ENCODE results near the gene SELENON. TPM values are rescaled to one million over a fixed set of nuclear protein-coding genes. Genes with fewer than 3 reads are reported as not detected.

The SELENON gene
- total and polyA plus RNA-seq, 2 of the 4 experiments (the other 2 are of a cell fraction): 9.1 to 114 TPM

DNA sequence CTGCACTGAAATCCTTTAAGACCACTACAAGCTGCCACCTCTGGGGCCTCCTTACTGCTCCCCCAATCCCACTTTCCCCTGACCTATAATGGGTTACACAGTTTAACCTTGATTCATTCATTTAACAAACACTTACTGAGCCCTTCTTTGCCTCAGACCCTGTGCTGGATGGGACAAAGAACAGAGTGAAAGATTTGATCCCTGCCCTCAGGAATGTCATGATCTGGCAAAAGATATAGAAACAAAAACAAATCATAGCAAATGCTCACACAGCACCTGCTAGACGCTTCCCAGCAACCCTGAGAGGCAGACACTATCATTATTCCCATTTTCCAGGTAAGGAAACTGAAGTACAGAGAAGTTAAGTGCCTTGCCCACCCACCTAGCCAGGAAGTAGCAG lies 66.3 kb downstream of the SELENON start:
- H3K9me3 ChIP-seq (ENCODE audit: control insufficient read depth, insufficient read depth, low read length): no peaks in the 10 kb centered on the region
- no peak overlapping the region for H2AK9ac ChIP-seq (replicated peaks; ENCODE audit: low read depth, low read length, poor library complexity)
- peaks cover 15 to 20% of the 10 kb centered on the region in 2 experiments; a peak in 3 of 4 replicates for H3K79me1 ChIP-seq (ENCODE audit: low read depth in 1 of 2, low read length in 2 of 2)
- no peak overlapping the region for H2AFZ ChIP-seq (replicated peaks; ENCODE audit: low read length, poor library complexity)
- dilution Hi-C loops (cut with HindIII; ENCODE audit: low sequenced_read_pairs, unreplicated experiment): no loop called here
- H4K5ac ChIP-seq (ENCODE audit: low read depth, low read length): no peak overlapping the region
- peaks cover 4% of the 10 kb centered on the region for H3K9me1 ChIP-seq (ENCODE audit: insufficient read depth, low read length)
- no peak overlapping the region for H2AK5ac ChIP-seq (ENCODE audit: low read depth, low read length)
- H2BK20ac ChIP-seq (ENCODE audit: low read depth, low read length): no peak overlapping the region
- no peak overlapping the region for H3K56ac ChIP-seq (ENCODE audit: extremely low read depth, insufficient read depth, low read length)
- no peak overlapping the region for H2BK15ac ChIP-seq (ENCODE audit: low read depth, low read length)
- TF ChIP-seq CHD1 (IDR thresholded peaks at IDR 0.05; ENCODE audit: low read depth, low read length) (no peak), MAZ (IDR thresholded peaks at IDR 0.05; ENCODE audit: borderline replicate concordance, low read depth, low read length) (no peak), POLR2A (IDR thresholded peaks at IDR 0.05; ENCODE audit: low read depth, low read length) (no peak), NFE2L2 (IDR thresholded peaks at IDR 0.05; ENCODE audit: low read depth, low read length) (no peak), MXI1 (IDR thresholded peaks at IDR 0.05; ENCODE audit: borderline replicate concordance, low read depth, low read length) (no peak), RAD21 (IDR thresholded peaks at IDR 0.05; ENCODE audit: low read length) (no peak)
- TF ChIP-seq, protein P1, sequence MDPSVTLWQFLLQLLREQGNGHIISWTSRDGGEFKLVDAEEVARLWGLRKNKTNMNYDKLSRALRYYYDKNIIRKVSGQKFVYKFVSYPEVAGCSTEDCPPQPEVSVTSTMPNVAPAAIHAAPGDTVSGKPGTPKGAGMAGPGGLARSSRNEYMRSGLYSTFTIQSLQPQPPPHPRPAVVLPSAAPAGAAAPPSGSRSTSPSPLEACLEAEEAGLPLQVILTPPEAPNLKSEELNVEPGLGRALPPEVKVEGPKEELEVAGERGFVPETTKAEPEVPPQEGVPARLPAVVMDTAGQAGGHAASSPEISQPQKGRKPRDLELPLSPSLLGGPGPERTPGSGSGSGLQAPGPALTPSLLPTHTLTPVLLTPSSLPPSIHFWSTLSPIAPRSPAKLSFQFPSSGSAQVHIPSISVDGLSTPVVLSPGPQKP (IDR thresholded peaks at IDR 0.05; ENCODE audit: borderline replicate concordance, low read depth, low read length): no peak
- no peak overlapping the region for H4K91ac ChIP-seq (ENCODE audit: insufficient read depth, low read depth, low read length)
- H2BK120ac ChIP-seq (ENCODE audit: low read depth, low read length): no peak overlapping the region
- H3K14ac ChIP-seq (replicated peaks; ENCODE audit: low read depth, low read length): no peak overlapping the region
- H3K4me3 ChIP-seq (ENCODE audit: insufficient read depth, low read depth, low read length): no peak overlapping the region
- H3K4me1 ChIP-seq (ENCODE audit: control insufficient read depth, insufficient read depth, low read length): no peaks in the 10 kb centered on the region; the same call in 1 of the 2 replicates
- no peaks in the 10 kb centered on the region for H3K27me3 ChIP-seq (ENCODE audit: control insufficient read depth, insufficient read depth, low read length)
- H3K18ac ChIP-seq (ENCODE audit: low read depth, low read length): no peak overlapping the region
- ATAC-seq (ENCODE audit: low read depth): no peak
- H2BK5ac ChIP-seq (ENCODE audit: low read depth, low read length, poor library complexity, severe bottlenecking): no peak overlapping the region
- peaks cover 38% of the 10 kb centered on the region for H3K36me3 ChIP-seq (ENCODE audit: control insufficient read depth, insufficient read depth, low read length)
- no peak overlapping the region for H3K23ac ChIP-seq (ENCODE audit: low read depth, low read length)
- H4K8ac ChIP-seq (ENCODE audit: low read depth in 2 of 2, low read length in 2 of 2): no peak overlapping the region
- in situ Hi-C loops (cut with MboI; ENCODE audit: low sequenced_read_pairs): no loop called here
- H3K4ac ChIP-seq (ENCODE audit: low read depth, low read length): no peak overlapping the region
- DNase-seq: no peak
- no peak overlapping the region for H3K27ac ChIP-seq (ENCODE audit: insufficient read depth, low read length)
- BruUV-seq (replicated peaks): no TSS peak
- POLR2A ChIA-PET (ENCODE audit: unreplicated experiment): no interaction called here
- intact Hi-C loops (cut with micrococcal nuclease): no loop called here
- CTCF ChIA-PET: no interaction called here
- no CpG with 5 or more reads among the region's 1 CpG for WGBS, 2 experiments (ENCODE audit: extremely low coverage in 2 of 2, insufficient read length in 1 of 2)
- H4K20me1 ChIP-seq (ENCODE audit: insufficient read depth, low read length): peaks cover 5% of the 10 kb centered on the region; the same call in 1 of the 2 replicates
- H3K9ac ChIP-seq (ENCODE audit: low read depth, low read length): no peak overlapping the region
- H3K4me2 ChIP-seq (ENCODE audit: low read depth, low read length): no peak overlapping the region
